K562 (cell line): Measurements from ENCODE around the gene CELSR3. TPM values are rescaled to one million over a fixed set of nuclear protein-coding genes. Genes with fewer than 3 reads are reported as not detected.

Source experiments
- BDP1 ChIP-seq: IDR thresholded peaks from 3 replicates; pipeline ENCODE4 v1.6.1; 2011; ENCODE audit not compliant: insufficient read length, insufficient read depth
- CGGBP1 ChIP-seq: fragments of 250-450 bp; sonication (Bioruptor Pico); IDR thresholded peaks from 2 replicates; pipeline ENCODE4 v1.9.0; 2021; ENCODE audit warnings: mild to moderate bottlenecking
- HDAC1 ChIP-seq, 2 experiments: fragments of 450-650 bp; IDR thresholded peaks; 2 replicates each; pipeline ENCODE4 v1.6.1; 2016 to 2017; ENCODE audit warnings: inconsistent platforms in 1 of 2, mild to moderate bottlenecking in 1 of 2, moderate library complexity in 1 of 2
- HDAC6 ChIP-seq: IDR thresholded peaks from 2 replicates; pipeline ENCODE4 v1.6.1; 2012; ENCODE audit warnings: low read depth, mild to moderate bottlenecking, control low read depth, inconsistent platforms, low read length, moderate library complexity
- KDM2B ChIP-seq: fragments of 250-450 bp; sonication (Bioruptor Pico); IDR thresholded peaks from 2 replicates; pipeline ENCODE4 v1.8.0; 2021; ENCODE audit warnings: mild to moderate bottlenecking, moderate library complexity
- NEUROD1 ChIP-seq: fragments of 150-350 bp; IDR thresholded peaks from 2 replicates; pipeline ENCODE4 v1.6.1; 2014; ENCODE audit warnings: borderline replicate concordance, low read length, low read depth; ENCODE audit not compliant: partially characterized antibody
- NFATC3 ChIP-seq: fragments of 450-650 bp; IDR thresholded peaks from 2 replicates; pipeline ENCODE4 v1.6.1; 2017; ENCODE audit warnings: mild to moderate bottlenecking
- NFIC ChIP-seq: fragments of 450-650 bp; IDR thresholded peaks from 2 replicates; pipeline ENCODE4 v1.6.1; 2017; ENCODE audit warnings: mild to moderate bottlenecking, inconsistent platforms
- PHF8 ChIP-seq: fragments of 200-600 bp; sonication (generic); IDR thresholded peaks from 2 replicates; pipeline ENCODE4 v1.6.1; 2012; ENCODE audit warnings: mixed run types, mild to moderate bottlenecking, inconsistent platforms, low read length, moderate library complexity, borderline replicate concordance
- POLR2A ChIP-seq: fragments of 450-650 bp; conservative IDR thresholded peaks from 2 replicates; pipeline ENCODE4 v1.6.1; 2016
- RBFOX2 ChIP-seq: fragments of 200-400 bp; formaldehyde crosslinking; IDR thresholded peaks from 2 replicates; pipeline ENCODE4 v1.6.1; 2017; ENCODE audit warnings: low read depth, mild to moderate bottlenecking, low read length, moderate library complexity
- RBM25 ChIP-seq: fragments of 200-400 bp; formaldehyde crosslinking; IDR thresholded peaks from 2 replicates; pipeline ENCODE4 v1.6.1; 2018; ENCODE audit warnings: low read length, low read depth, moderate library complexity; ENCODE audit not compliant: severe bottlenecking
- TARDBP ChIP-seq: fragments of 450-650 bp; IDR thresholded peaks from 2 replicates; pipeline ENCODE4 v1.6.1; 2016
- TCFL5 ChIP-seq: fragments of 250-450 bp; sonication (Bioruptor Pico); conservative IDR thresholded peaks from 2 replicates; pipeline ENCODE4 v1.6.1; 2021; ENCODE audit warnings: mild to moderate bottlenecking, moderate library complexity, matching md5 sums
- TSHZ1 ChIP-seq: fragments of 250-450 bp; sonication (Bioruptor Pico); IDR thresholded peaks from 2 replicates; pipeline ENCODE4 v1.4.0; 2020; ENCODE audit warnings: mild to moderate bottlenecking, moderate library complexity
- ZNF696 ChIP-seq: fragments of 250-450 bp; sonication (Bioruptor Pico); conservative IDR thresholded peaks from 2 replicates; pipeline ENCODE4 v1.4.0; 2020; ENCODE audit warnings: mild to moderate bottlenecking, moderate library complexity
- ZNF778 ChIP-seq: fragments of 450-650 bp; formaldehyde crosslinking; IDR thresholded peaks from 2 replicates; pipeline ENCODE4 v1.4.0; 2020; ENCODE audit warnings: mild to moderate bottlenecking, moderate library complexity
- polyA plus RNA-seq, 8 experiments: library from polyadenylated mRNA; depleted of rRNA in 4 of 8; stranded (reverse) in 5 of 8; unstranded in 3 of 8; fragments of >200 nt; fragmentation: Nextera tagmentation in 2 of 8; fragmentation: Illumina TruSeq in 1 of 8; extraction: Ambion mirVana in 2 of 8; extraction: Trizol in 1 of 8; gene quantifications; 2 replicates each; pipeline versions ENCODE4 v1.2.1 to v1.2.3, GENCODE V29; 2011 to 2014; ENCODE audit warnings: inconsistent platforms in 1 of 8, missing spikeins in 1 of 8
- total RNA-seq, 7 experiments: library from RNA; depleted of rRNA in 6 of 7; stranded (reverse); fragments of >200 nt in 6 of 7; fragmentation: Illumina TruSeq in 2 of 7; extraction: Trizol in 2 of 7; gene quantifications; 2 replicates each; pipeline versions ENCODE4 v1.2.1 to v1.2.3, GENCODE V29; 2011 to 2021; ENCODE audit warnings: low replicate concordance in 1 of 7

The CELSR3 gene
- total and polyA plus RNA-seq, 9 of the 15 experiments (the other 6 are each of a cell fraction or from before 2014, with no cell fraction given), result 0.10 to 2.7 (median 0.76) TPM

GRCh38 chr3:48635222-48636021 is 27.3 kb downstream of the CELSR3 start, which contains the start of gene SLC26A6 (continued):
- TF ChIP-seq TSHZ1 (no peak), PHF8 (peak; percentile 53; the same call in 1 of the 2 replicates), TCFL5 (CRISPR knock-in tag) (no peak), TARDBP (no peak), RBFOX2 (peak; percentile 90), HDAC6 (no peak), HDAC1 (IDR thresholded peaks at IDR 0.05) (peak in 1 of 2 experiments; percentile 70; a peak in 2 of 4 replicates), ZNF696 (CRISPR knock-in tag) (no peak), CGGBP1 (CRISPR knock-in tag) (no peak), POLR2A (peak; percentile 73), NFIC (no peak), NFATC3 (no peak), NEUROD1 (peak; percentile 82), RBM25 (no peak), BDP1 (no peak), ZNF778 (CRISPR knock-in tag) (no peak), KDM2B (CRISPR knock-in tag) (no peak)
